HepG2 (cell line): Measurements from ENCODE around the gene PLB1. TPM values are rescaled to one million over a fixed set of nuclear protein-coding genes. Genes with fewer than 3 reads are reported as not detected.

Source experiments
- ARNTL ChIP-seq: sonication (generic); formaldehyde crosslinking; IDR thresholded peaks from 2 replicates; pipeline ENCODE4 v1.4.0; 2020; ENCODE audit warnings: mild to moderate bottlenecking, missing genetic modification reagents
- ATF1 ChIP-seq: IDR thresholded peaks from 2 replicates; pipeline ENCODE4 v1.6.1; 2016; ENCODE audit warnings: mild to moderate bottlenecking, control low read depth
- CTCF ChIP-seq: sonication (generic); formaldehyde crosslinking; IDR thresholded peaks from 2 replicates; pipeline ENCODE4 v1.5.0; 2020; ENCODE audit warnings: mild to moderate bottlenecking, missing genetic modification reagents, moderate library complexity
- FOXK1 ChIP-seq: sonication (generic); formaldehyde crosslinking; IDR thresholded peaks from 2 replicates; pipeline ENCODE4 v1.4.0; 2020; ENCODE audit warnings: low read depth, missing genetic modification reagents, borderline replicate concordance
- HNF1B ChIP-seq: sonication (generic); formaldehyde crosslinking; IDR thresholded peaks from 2 replicates; pipeline ENCODE4 v1.5.1; 2020; ENCODE audit warnings: mild to moderate bottlenecking, moderate library complexity, missing genetic modification reagents
- HNF4A ChIP-seq: sonication (generic); formaldehyde crosslinking; IDR thresholded peaks from 2 replicates; pipeline ENCODE4 v1.4.0; 2020; ENCODE audit warnings: missing genetic modification reagents
- ISL2 ChIP-seq: sonication (generic); formaldehyde crosslinking; IDR thresholded peaks from 2 replicates; pipeline ENCODE4 v1.5.0; 2020; ENCODE audit warnings: missing genetic modification reagents
- MEIS1 ChIP-seq: sonication (generic); formaldehyde crosslinking; IDR thresholded peaks from 2 replicates; pipeline ENCODE4 v1.9.0; 2021; ENCODE audit warnings: mild to moderate bottlenecking, missing genetic modification reagents, moderate library complexity, borderline replicate concordance
- NFE2L2 ChIP-seq: fragments of 150-350 bp; IDR thresholded peaks from 2 replicates; pipeline ENCODE4 v1.6.1; 2014; ENCODE audit warnings: low read length
- NFIB ChIP-seq: sonication (generic); formaldehyde crosslinking; IDR thresholded peaks from 2 replicates; pipeline ENCODE4 v1.9.0; 2021; ENCODE audit warnings: missing genetic modification reagents, mild to moderate bottlenecking, borderline replicate concordance
- NR3C1 ChIP-seq: sonication (generic); formaldehyde crosslinking; IDR thresholded peaks from 2 replicates; pipeline ENCODE4 v1.4.0; 2020; ENCODE audit warnings: missing genetic modification reagents
- PHF8 ChIP-seq: sonication (generic); formaldehyde crosslinking; IDR thresholded peaks from 2 replicates; pipeline ENCODE4 v1.5.0; 2020; ENCODE audit warnings: missing genetic modification reagents
- PLRG1 ChIP-seq: fragments of 450-650 bp; conservative IDR thresholded peaks from 2 replicates; pipeline ENCODE4 v1.6.1; 2016
- PREB ChIP-seq: sonication (generic); formaldehyde crosslinking; IDR thresholded peaks from 2 replicates; pipeline ENCODE4 v1.4.0; 2020; ENCODE audit warnings: missing genetic modification reagents
- RFX5 ChIP-seq: IDR thresholded peaks from 2 replicates; pipeline ENCODE4 v1.6.1; 2011; ENCODE audit warnings: low read depth, low read length, improper control_type of control experiment
- SMC3 ChIP-seq: IDR thresholded peaks from 2 replicates; pipeline ENCODE4 v1.6.1; 2011; ENCODE audit warnings: low read length, improper control_type of control experiment
- TMF1 ChIP-seq: sonication (generic); formaldehyde crosslinking; IDR thresholded peaks from 2 replicates; pipeline ENCODE4 v1.8.1; 2022; ENCODE audit warnings: low read depth, missing genetic modification reagents
- YY1 ChIP-seq: IDR thresholded peaks from 2 replicates; pipeline ENCODE4 v1.6.1; 2011; ENCODE audit warnings: low read length, low read depth, moderate library complexity, mild to moderate bottlenecking; ENCODE audit not compliant: insufficient read depth, insufficient replicate concordance
- ZBTB34 ChIP-seq: sonication (generic); formaldehyde crosslinking; IDR thresholded peaks from 2 replicates; pipeline ENCODE4 v1.8.0; 2022; ENCODE audit warnings: mild to moderate bottlenecking, missing genetic modification reagents
- ZKSCAN8 ChIP-seq: IDR thresholded peaks from 2 replicates; pipeline ENCODE4 v1.6.1; 2016; ENCODE audit warnings: borderline replicate concordance, missing genetic modification reagents, missing compliant biosample characterization
- ZNF160 ChIP-seq: sonication (generic); formaldehyde crosslinking; IDR thresholded peaks from 2 replicates; pipeline ENCODE4 v1.8.0; 2022; ENCODE audit warnings: mild to moderate bottlenecking, inconsistent platforms, missing genetic modification reagents
- ZNF432 ChIP-seq: sonication (generic); formaldehyde crosslinking; IDR thresholded peaks from 2 replicates; pipeline ENCODE4 v1.5.0; 2020; ENCODE audit warnings: missing genetic modification reagents, mild to moderate bottlenecking, borderline replicate concordance
- ZNF547 ChIP-seq: sonication (generic); formaldehyde crosslinking; IDR thresholded peaks from 2 replicates; pipeline ENCODE4 v1.5.1; 2020; ENCODE audit warnings: mild to moderate bottlenecking, missing genetic modification reagents
- ZNF644 ChIP-seq: IDR thresholded peaks from 2 replicates; pipeline ENCODE4 v1.6.1; 2016; ENCODE audit warnings: low read depth
- ZNF710 ChIP-seq: sonication (generic); formaldehyde crosslinking; IDR thresholded peaks from 2 replicates; pipeline ENCODE4 v1.5.0; 2020; ENCODE audit warnings: mild to moderate bottlenecking, missing genetic modification reagents, borderline replicate concordance
- polyA plus RNA-seq, 8 experiments: library from polyadenylated mRNA; depleted of rRNA in 3 of 8; stranded (reverse) in 7 of 8; unstranded in 1 of 8; fragments of >200 nt; fragmentation: Illumina TruSeq in 4 of 8; extraction: Trizol in 4 of 8; gene quantifications; 2 replicates each; pipeline versions ENCODE4 v1.2.1 to v1.2.3, GENCODE V29; 2011 to 2016; ENCODE audit warnings: low read depth in 4 of 8, missing spikeins in 1 of 8, mixed read lengths in 1 of 8; ENCODE audit not compliant: insufficient read depth in 1 of 8
- total RNA-seq, 5 experiments: library from RNA; depleted of rRNA; stranded (reverse); fragments of >200 nt; fragmentation: Illumina TruSeq; extraction: Trizol; gene quantifications; 2 replicates each; pipeline ENCODE4 v1.2.3, GENCODE V29; 2016; ENCODE audit warnings: low read depth in 1 of 5

The PLB1 gene
- total and polyA plus RNA-seq, 2 of the 13 experiments (the other 11 are each of a cell fraction or from before 2014, with no cell fraction given) = 0.20 to 1.8 TPM

- TF ChIP-seq CTCF (CRISPR knock-in tag) (no peak), ZKSCAN8 (CRISPR knock-in tag) (no peak), ZNF710 (CRISPR knock-in tag) (no peak), PLRG1 (no peak), ATF1 (no peak), NFIB (CRISPR knock-in tag) (0 out of 2 replicates have a peak, but pooled peaks have one; percentile 49), ZNF160 (CRISPR knock-in tag) (no peak), ZNF644 (CRISPR knock-in tag) (no peak), NR3C1 (no peak), PHF8 (CRISPR knock-in tag) (no peak), ZBTB34 (no peak), HNF1B (CRISPR knock-in tag) (0 out of 2 replicates have a peak, but pooled peaks have one; percentile 20), SMC3 (no peak), RFX5 (no peak), ZNF432 (no peak), ZNF547 (no peak), MEIS1 (CRISPR knock-in tag) (no peak), PREB (no peak), ARNTL (CRISPR knock-in tag) (no peak), ISL2 (no peak), FOXK1 (no peak), TMF1 (CRISPR knock-in tag) (no peak), NFE2L2 (no peak), HNF4A (no peak), YY1 (no peak)
Observed at GRCh38 chr2:28683100-28683706, 187.3 kb downstream of the PLB1 start (continued).
